Anterior cingulate cortex (tissue), 58 donors: ENCODE data around the gene PRPF38B.
"Not testable (repeated sequence)": the region's sequence is repeated elsewhere in the genome, so short reads cannot be mapped to it uniquely, and the experiment has no call there.

Experiments used
- DNase-seq, 58 donors: peaks; one replicate each; lab custom pipeline; 2025; lab: John Stamatoyannopoulos, UW

PRPF38B gene

DNA sequence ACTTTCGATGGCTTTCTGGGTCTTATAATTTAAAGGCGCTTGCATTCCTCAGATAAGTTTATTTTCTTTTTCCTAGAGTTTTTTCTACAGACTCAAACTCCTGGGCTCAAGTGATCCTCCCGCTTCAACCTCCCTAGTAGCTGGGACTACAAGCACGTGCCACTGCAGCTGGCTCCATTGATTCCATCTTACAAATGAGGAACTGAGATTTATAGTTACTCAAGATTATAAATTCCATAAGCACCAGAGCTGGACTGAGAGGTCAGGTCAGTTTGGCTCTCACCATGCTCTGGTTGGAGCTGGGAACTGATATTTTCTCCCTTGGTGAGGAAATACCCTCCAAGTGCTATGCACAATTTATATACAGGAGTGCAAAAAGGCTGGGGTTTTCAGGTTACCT, 13.4 kb upstream of the PRPF38B start:
- no peak for DNase-seq

DNA sequence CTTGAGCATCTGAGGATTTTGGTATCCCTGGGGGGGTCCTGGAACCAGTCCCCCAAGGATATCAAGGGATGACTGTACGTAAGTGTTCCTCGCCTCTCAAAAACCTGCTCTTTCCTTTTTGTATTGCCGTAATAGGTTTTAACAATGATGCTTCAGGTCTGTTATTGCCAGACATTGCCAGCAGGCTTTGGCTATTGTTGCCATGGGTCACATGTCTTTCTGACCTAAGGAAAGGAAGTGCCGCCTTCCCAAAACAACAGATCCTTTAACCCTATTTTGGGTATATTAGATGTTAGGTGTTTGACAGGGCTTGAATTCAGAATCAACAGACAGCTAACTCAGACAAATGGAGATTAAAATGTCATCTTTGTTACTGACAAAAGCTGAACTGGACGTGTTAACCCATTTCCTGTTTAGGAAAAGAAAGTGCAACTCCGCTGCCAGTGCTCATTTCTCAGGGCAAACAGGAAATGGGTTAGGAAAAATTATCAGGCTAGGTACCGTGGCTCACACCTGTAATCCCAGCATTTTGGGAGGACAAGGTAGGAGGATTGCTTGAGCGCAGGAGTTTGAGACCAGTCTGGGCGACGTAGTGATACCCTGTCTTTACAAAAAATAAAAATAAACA, 12.4 kb upstream of the PRPF38B start:
- DNase-seq: no peak

DNA sequence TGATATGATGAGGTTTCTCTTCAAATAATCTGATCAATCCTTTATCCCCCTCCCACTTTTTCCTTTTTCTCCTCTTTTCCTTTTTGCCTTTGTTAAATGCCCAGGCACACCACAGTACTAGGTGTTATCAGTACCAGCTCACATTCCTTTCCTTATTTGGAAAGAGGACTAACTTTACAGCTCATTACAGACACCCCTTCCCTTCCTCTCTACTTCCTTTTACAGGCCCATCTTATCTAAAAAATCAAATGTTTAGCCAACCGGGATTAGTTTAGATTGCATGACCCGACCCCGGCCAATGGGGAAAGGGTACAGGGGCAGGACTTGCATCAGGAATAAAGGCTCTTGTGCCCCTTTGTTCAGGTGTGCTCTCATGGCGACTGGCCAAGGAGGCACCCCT, 10.4 kb upstream of the PRPF38B start:
- DNase-seq: not testable (repeated sequence)

DNA sequence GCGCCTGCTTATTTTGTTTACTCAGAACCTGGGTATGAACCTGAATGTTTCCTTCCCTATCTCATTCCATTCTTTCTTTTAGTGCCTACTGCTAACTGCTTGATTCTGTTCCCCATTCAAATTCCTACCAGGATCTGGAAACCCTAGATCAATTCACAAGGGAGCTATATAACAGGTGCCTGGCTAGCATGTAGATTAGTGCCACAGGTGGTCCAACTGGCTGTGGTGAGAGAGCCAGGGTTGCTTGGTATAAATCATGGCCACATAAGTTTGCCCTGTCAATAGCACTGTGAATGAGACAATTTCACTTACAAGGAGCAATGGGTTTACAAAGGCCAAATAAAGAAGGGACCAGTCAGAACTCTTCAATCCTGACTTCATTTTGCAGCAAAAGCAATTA, 6.6 kb upstream of the PRPF38B start:
- no peak for DNase-seq

DNA sequence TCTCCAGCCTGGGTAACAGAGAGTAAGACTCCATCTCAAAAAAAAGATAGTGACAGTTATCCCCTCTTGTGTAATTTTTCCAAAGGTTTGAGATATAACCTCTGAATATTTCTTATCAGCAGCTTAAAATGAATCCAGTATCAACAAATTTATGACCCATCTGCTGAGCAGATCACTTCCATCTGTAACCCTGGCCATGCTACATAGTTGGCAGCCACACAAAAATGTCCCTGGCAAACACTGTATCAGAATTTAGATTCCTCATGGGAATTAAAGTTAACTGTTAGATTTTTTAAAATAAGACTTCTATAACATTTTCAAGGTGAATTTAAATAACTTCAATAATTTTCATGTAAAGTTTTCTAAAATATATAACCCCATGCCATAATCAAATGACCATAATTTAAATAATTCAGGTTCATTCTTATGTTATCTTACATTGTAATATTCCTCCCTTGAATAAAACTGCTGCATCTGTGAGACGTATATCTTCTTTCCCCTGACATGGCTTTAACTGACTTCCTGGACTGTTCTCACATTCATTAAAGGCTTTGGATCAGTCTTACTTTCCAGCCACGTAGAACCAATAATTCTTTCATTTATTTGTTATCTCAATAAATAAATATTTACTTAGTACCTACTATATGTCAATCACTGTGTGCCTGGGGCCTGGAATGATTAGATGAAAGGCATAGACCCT, 5.3 kb upstream of the PRPF38B start:
- DNase-seq: no peak

DNA sequence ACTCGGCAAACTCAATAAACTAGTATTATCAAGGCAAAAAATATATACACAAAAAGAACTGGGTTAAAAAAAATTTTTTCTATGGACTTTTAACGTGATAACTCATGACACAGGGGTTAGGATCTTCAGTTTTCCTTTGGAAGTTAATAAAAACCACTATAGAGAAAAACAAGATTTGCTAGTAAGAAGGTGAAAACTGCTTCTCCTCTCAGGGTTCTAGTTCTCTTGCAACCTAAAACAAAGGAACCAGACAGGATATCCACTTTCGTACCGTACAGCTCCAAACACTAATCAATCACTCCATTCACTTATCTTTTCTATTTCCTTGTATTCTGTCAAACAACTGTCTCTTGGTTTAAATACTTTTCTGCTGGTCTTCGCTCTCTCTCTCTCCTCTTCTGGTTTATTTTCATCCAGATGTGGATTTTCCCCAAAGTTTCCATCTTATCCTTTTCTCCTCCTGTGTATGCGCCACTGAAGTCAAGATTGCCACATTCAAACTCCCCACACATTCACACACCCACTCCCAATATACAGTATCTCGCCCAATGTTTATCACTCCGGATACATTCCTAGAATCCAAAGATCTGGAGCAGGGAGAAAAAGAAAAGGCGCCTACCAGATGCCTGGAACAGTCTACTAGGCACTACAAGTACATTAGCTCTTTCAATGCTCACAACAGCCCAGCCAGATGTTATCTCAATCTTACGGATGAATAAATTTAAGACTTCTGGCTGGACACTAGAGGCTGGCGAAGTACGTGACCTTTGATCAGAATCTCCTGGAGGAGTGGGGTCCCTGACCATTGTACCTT, 775 bp upstream of the PRPF38B start:
- DNase-seq: no peak

DNA sequence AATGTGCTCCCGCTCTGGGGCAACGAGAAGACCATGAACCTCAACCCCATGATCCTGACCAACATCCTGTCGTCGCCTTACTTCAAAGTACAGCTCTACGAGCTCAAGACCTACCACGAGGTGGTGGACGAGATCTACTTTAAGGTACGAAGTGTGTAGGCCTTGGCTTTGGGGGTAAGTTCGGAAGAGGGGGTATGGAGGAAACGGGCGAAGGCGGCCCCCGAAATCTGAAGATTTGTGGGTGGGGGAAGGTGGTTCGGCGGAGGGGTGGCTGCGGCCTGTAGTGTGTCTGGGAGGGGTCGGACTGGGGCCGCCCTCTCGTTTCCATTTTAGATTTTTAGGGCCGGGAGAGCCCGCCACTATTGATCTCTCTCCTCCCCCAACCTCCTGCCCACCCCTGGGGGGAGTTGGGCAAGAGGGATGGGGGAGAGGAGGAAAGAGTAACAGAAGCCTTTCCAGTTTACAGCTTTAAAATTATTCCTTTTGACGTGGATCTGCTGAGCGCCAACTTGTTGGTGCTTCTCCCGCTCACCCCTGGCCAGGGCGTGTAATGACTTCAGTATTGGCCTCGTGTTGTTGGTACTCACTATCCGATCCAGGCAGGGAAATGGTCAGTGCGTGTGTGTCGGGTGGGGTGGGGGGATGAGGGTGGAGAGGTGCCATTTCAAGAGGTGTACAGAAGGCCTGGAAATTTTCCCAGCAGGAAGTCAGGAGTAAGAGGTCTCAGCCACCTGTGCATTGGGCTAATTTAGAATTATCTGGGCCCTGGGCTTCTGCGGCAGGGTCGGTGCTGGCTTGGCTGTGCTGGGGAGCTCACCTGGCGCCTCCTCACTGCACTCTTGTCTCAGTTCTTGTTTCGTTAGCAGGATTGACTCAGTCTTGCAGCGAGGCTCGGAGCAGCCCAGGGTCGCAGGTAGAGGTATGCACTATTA, 880 bp downstream of the PRPF38B start:
- peak in 26 of 58 donors; percentile 17 to 85 (median 68) for DNase-seq

DNA sequence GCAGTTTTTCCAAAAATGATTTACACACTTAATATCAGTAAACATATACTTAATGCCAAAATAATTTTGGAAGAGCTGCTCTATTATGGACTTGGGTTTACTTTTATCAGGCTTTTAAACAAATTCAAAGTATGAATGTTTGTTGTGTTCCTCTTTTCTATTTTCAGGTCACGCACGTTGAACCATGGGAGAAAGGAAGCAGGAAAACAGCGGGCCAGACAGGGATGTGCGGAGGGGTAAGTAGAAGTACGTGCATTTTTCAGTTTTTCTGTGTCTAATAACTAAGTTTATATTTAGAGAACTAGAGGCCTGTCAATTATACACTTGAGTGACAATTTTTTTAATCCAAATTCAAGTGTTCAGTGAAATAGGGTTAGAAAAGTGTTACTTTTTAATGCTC, 3.4 kb downstream of the PRPF38B start:
- DNase-seq: no peak

DNA sequence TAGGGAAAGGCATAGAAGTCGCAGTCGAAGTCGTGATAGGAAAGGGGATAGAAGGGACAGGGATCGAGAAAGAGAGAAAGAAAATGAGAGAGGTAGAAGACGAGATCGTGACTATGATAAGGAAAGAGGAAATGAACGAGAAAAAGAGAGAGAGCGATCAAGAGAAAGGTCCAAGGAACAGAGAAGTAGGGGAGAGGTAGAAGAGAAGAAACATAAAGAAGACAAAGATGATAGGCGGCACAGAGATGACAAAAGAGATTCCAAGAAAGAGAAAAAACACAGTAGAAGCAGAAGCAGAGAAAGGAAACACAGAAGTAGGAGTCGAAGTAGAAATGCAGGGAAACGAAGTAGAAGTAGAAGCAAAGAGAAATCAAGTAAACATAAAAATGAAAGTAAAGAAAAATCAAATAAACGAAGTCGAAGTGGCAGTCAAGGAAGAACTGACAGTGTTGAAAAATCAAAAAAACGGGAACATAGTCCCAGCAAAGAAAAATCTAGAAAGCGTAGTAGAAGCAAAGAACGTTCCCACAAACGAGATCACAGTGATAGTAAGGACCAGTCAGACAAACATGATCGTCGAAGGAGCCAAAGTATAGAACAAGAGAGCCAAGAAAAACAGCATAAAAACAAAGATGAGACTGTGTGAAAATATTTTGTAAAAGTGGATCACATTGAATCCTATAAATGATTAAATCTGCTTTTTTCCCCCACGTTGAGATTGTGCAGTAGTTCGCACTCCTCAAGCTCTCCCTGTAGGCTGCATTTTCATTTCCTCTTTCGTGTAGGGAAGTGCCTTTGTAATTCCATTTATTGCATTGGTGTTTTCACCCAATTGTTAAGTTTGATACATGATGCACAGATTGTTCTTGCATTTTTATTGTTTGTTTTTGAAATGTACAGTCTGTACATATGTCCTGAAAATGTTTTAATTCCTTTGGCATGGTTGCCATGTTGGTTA, 7.5 kb downstream of the PRPF38B start:
- DNase-seq: no peak

DNA sequence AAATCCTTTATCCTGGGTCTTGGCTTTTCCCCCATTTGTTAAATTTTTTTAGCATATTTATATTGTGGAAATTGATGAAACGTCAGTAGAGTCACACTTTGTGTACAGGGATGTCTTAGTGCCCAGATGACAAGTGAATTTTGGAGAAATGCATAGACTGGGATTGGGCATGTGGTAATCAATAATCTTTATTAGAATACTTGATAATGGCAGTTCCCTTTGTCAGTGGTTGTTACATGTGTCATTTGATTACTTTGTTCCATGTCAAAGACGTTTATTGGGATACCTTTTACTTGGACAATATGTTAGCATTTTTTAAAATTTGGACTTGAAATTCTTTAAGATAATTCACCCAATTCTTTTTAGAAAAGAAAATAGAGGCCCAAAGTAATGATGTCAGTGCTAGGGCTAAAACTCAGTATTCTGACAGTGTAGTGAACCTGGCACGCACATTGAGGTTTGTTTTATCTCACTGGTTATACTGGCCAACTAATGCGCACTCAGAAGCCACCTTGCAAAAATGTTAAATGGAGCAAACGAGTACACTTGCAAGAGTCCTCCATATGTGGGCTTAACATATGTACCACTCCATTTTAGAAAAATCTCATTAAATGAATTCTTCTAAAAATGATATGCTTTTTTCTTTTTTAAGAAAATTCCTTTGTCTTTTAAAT, 9.2 kb downstream of the PRPF38B start:
- no peak for DNase-seq

DNA sequence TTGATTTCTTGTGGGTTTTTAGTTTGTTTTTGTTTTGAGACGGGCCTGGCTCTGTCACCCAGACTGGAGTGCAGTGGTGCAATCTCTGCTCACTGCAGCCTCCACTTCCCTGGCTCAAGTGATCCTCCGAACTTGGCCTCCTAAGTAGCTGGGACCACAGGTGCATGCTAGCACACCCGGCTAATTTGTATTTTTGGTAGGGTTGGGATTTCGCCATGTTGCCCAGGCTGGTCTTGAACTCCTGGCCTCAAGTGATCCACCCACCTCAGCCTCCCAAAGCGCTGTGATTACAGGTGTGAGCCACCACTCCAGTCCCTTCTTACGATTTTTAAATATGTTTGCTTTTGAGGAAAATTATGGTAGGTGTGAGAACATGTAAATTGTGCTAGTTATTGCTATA, 10.0 kb downstream of the PRPF38B start:
- not testable (repeated sequence) for DNase-seq

DNA sequence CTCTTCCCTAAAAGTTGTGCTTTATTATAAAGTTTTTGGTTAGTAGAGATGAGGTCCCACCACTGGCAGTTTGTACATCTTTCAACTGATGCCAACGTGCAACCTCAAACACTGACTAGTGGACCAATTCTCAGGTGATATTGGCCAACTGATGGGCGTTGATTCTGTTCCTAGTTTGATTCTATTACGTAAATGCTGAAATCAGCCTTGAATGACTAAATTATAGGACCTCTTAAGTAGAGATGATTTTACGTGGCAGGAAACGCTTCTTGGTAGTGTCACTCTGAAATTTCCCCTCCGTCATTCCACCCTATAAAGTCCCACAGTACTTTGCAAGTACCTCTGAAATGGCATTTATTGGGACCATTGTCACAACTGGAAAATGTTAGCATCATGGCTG, 11.8 kb downstream of the PRPF38B start:
- DNase-seq: no peak

DNA sequence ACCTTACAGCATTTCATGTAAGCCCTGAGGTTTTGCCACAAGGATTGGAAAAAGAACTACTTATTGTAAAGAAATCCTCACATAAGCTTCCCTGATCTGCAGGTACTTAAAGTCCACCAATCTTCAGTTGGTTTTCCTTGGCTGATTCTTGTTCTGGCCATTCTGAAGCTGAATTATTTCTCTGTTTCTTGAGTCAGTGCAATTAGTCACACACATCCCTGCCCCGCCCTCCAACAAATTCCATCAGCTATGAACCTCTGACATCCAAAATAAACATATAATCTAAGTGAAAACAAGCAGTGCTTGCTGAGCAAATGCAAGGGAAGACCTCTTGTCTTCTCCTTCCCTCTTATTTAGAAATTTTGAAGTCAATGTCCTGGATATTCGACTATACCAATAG, 12.4 kb downstream of the PRPF38B start:
- DNase-seq: no peak

DNA sequence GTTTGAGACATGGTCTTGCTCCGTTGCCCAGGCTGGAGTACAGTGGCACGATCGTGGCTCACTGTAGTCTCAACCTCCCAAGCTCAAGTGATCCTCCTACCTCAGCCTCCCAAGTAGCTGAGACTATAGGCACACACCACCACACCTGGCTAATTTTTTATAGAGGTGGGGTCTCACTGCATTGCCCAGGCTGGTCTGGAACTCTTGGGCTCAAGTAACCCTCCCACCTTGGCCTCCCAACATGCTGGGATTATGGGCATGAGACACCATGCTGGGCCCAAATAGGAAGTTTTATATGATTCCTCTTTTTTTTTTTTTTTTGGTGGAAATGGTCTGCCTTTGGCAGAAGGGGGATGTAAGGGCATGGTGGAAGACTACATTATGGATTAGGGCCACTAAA, 14.5 kb downstream of the PRPF38B start:
- DNase-seq: no peak

DNA sequence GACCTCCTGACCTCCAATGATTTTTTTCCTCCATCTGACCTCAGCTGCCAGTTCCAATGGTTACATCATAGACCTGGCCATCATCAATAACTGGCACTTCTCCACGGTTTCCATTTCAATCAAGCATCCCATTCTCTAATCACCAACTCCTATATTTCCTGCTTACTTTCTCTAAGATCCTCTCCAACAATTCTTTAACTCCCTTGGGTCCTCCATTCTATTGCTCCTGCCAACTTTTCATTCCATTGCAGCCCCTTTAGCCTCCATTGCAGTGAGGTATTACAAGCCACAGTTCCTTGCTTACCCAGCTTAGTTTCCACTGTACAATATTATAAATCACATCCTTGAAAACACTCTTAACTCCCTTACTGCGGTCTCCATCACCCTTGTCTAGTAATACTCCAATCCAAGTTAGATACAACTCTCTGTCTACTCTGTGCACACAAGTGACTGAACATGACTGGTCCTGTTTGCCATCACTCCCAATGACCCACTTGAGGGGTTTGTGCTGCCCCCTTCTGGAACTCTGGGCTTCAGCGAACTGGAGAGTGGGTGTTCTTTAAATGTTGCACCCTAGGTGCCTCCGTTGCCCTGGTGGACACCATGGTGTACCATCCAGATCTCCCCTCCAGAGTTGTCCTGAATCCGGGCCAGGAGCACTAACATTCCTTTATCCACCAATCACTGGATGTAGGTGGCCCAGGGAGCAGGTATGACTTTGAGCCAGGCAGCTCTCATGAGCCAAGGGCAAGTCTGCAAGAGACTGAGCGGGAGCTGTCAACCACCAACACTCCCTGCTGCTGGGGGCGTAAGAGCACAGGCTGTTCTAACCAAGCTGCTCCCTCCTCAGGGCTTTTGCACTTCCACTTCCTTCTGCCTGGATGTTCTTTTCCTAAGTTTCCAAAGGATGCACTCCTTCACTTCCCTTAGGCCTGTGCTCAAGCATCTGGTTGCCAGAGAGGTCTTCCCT, 16.9 kb downstream of the PRPF38B start:
- DNase-seq: no peak

DNA sequence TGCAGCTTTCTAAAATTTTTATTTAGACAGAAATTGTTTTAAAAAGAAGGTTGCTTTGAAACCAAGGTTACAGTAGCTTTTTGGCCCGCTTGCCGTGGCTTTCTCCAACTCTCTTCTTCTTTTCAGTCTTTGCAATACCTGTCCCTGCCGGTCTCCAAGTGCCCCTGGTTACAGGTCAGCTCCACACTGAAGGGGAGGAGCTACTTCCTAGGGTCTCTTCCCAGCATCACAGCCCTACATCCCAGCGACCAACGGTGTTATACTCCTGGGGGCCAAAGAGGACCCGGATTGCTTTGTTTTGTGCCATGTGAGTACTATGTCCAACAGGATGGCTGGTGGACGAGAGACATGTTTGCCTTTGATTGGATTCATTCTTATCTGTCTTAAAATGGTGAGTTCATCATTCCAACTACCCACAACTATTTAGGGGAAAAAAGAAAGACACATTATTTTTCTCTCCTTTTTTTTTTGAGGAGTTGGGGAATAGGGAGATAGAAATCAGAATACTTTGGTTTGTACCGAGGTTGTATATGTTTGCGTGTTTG, 20.6 kb downstream of the PRPF38B start, which contains the start of gene FNDC7:
Gene FNDC7 (plus strand): TSS at position 303 of the 545 bp plus-strand sequence. CDS start 26 bp downstream, at position 329.
- no peak for DNase-seq

DNA sequence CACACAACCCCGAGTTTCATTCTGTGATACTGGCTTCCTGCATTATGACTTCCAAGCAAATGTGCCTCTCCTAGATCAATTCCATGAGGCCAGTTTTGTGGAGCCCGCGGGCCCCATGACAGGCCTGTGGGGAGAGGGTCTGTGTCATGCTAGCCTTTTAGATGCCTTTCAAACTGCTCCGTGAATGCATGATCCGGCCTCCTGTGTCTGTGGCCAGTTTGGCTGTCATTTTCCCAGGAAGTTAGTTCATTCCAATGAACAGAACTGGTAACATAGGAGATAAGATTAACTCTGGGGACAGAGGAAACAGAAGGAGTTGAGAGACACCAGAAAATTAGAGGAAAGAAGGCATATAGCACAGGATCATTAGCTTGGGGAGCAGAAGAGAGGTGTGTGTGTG, 23.8 kb downstream of the PRPF38B start:
- DNase-seq: peak in 2 of 58 donors; percentile 5 to 6
